Neural cell (in vitro differentiated cells): ENCODE measurements around the gene SP140. TPM values are rescaled to one million over a fixed set of nuclear protein-coding genes. Genes with fewer than 3 reads are reported as not detected.

ENCODE experiments used
- H2AFZ ChIP-seq: fragments of 200-600, 300-800 bp; sonication (generic), shearing (Covaris generic); 2 replicates; pipeline ENCODE4 v1.6.0; 2014; ENCODE audit warnings: low read depth, mild to moderate bottlenecking, antibody characterized with exemption, low read length, moderate library complexity
- H3F3A ChIP-seq: fragments of 200-600 bp; shearing (Covaris generic); 2 replicates; pipeline ENCODE4 v1.6.1; 2016; ENCODE audit warnings: mild to moderate bottlenecking, moderate library complexity, mixed read lengths, antibody characterized with exemption, low read length; ENCODE audit not compliant: insufficient read depth, poor library complexity, severe bottlenecking
- H3K27ac ChIP-seq: fragments of 200-600, 300-800 bp; sonication (generic), shearing (Covaris generic); 2 replicates; pipeline ENCODE4 v1.5.1; 2014; ENCODE audit warnings: mild to moderate bottlenecking, low read length, moderate library complexity
- H3K27me3 ChIP-seq: fragments of 300-800, 200-600 bp; sonication (generic), shearing (Covaris generic); 2 replicates; pipeline ENCODE4 v1.6.0; 2014; ENCODE audit warnings: mild to moderate bottlenecking, low read depth, low read length, moderate library complexity; ENCODE audit not compliant: insufficient read depth
- H3K36me3 ChIP-seq: fragments of 300-800, 200-600 bp; sonication (generic), shearing (Covaris generic); 2 replicates; pipeline ENCODE4 v1.5.1; 2014; ENCODE audit warnings: mild to moderate bottlenecking, antibody characterized with exemption, low read length, moderate library complexity; ENCODE audit not compliant: insufficient read depth
- H3K4me2 ChIP-seq: fragments of 300-800, 200-600 bp; sonication (generic), shearing (Covaris generic); 2 replicates; pipeline ENCODE4 v1.6.0; 2014; ENCODE audit warnings: mild to moderate bottlenecking, low read length
- H3K4me3 ChIP-seq: fragments of 300-800, 200-600 bp; sonication (generic), shearing (Covaris generic); 2 replicates; pipeline ENCODE4 v1.5.1; 2014; ENCODE audit warnings: mild to moderate bottlenecking, low read length, moderate library complexity
- H3K79me2 ChIP-seq: fragments of 200-600 bp; shearing (Covaris generic); replicated peaks from 2 replicates; pipeline ENCODE4 v1.6.0; 2014; ENCODE audit warnings: mild to moderate bottlenecking, low read length, moderate library complexity; ENCODE audit not compliant: insufficient read depth
- H3K9ac ChIP-seq: fragments of 300-800, 200-600 bp; sonication (generic), shearing (Covaris generic); 2 replicates; pipeline ENCODE4 v1.6.1; 2016; ENCODE audit warnings: mild to moderate bottlenecking, low read length, mixed read lengths
- H3K9me2 ChIP-seq: fragments of 200-600 bp; shearing (Covaris generic); 2 replicates; pipeline ENCODE4 v1.6.1; 2016; ENCODE audit warnings: mild to moderate bottlenecking, low read length, mixed read lengths; ENCODE audit not compliant: insufficient read depth
- H3K9me3 ChIP-seq: fragments of 200-600, 300-800 bp; sonication (generic), shearing (Covaris generic); 2 replicates; pipeline ENCODE4 v1.6.1; 2016; ENCODE audit warnings: mild to moderate bottlenecking, mixed run types, low read length, moderate library complexity, mixed read lengths
- H4K20me1 ChIP-seq: fragments of 200-600 bp; shearing (Covaris generic); 2 replicates; pipeline ENCODE4 v1.6.1; 2016; ENCODE audit warnings: mild to moderate bottlenecking, mixed run types; ENCODE audit not compliant: insufficient read depth
- EP300 ChIP-seq: fragments of 450-650 bp; conservative IDR thresholded peaks from 2 replicates; pipeline ENCODE4 v1.6.1; 2014; ENCODE audit warnings: antibody characterized with exemption, mild to moderate bottlenecking, moderate library complexity; ENCODE audit not compliant: poor library complexity, severe bottlenecking
- EZH2 ChIP-seq: fragments of 200-600, 300-800 bp; shearing (Covaris generic), sonication (generic); IDR thresholded peaks from 2 replicates; pipeline ENCODE4 v1.6.1; 2014; ENCODE audit warnings: antibody characterized with exemption, low read length, borderline replicate concordance, mild to moderate bottlenecking; ENCODE audit not compliant: insufficient read depth, poor library complexity, severe bottlenecking
- MXI1 ChIP-seq: fragments of 450-650 bp; conservative IDR thresholded peaks from 2 replicates; pipeline ENCODE4 v1.6.1; 2014; ENCODE audit warnings: antibody characterized with exemption, mild to moderate bottlenecking; ENCODE audit not compliant: poor library complexity, severe bottlenecking
- POLR2AphosphoS5 ChIP-seq: IDR thresholded peaks from 2 replicates; pipeline ENCODE4 v1.6.1; 2012
- RAD21 ChIP-seq: fragments of 450-650 bp; conservative IDR thresholded peaks from 2 replicates; pipeline ENCODE4 v1.6.1; 2014; ENCODE audit warnings: antibody characterized with exemption, mild to moderate bottlenecking, moderate library complexity
- SMC3 ChIP-seq: fragments of 450-650 bp; conservative IDR thresholded peaks from 2 replicates; pipeline ENCODE4 v1.6.1; 2014; ENCODE audit warnings: antibody characterized with exemption, mild to moderate bottlenecking, moderate library complexity; ENCODE audit not compliant: poor library complexity
- TAF1 ChIP-seq: IDR thresholded peaks from 2 replicates; pipeline ENCODE4 v1.6.1; 2012; ENCODE audit warnings: low read depth
- polyA plus RNA-seq: library from polyadenylated mRNA; depleted of rRNA; stranded (reverse); fragments of >200 nt; gene quantifications from 2 replicates; pipeline ENCODE4 v1.2.3, GENCODE V29; 2014
- TF ChIP-seq, protein P1 (sequence below): fragments of 450-650 bp; IDR thresholded peaks from 2 replicates; pipeline ENCODE4 v1.5.1; 2014; ENCODE audit warnings: antibody characterized with exemption, mild to moderate bottlenecking, moderate library complexity; ENCODE audit not compliant: poor library complexity, severe bottlenecking
- TF ChIP-seq, protein P2 (sequence below): IDR thresholded peaks from 2 replicates; pipeline ENCODE4 v1.6.1; 2012; ENCODE audit warnings: borderline replicate concordance

SP140 gene
- polyA plus RNA-seq, 1 donor from 2014 or later: 0.74 TPM

DNA sequence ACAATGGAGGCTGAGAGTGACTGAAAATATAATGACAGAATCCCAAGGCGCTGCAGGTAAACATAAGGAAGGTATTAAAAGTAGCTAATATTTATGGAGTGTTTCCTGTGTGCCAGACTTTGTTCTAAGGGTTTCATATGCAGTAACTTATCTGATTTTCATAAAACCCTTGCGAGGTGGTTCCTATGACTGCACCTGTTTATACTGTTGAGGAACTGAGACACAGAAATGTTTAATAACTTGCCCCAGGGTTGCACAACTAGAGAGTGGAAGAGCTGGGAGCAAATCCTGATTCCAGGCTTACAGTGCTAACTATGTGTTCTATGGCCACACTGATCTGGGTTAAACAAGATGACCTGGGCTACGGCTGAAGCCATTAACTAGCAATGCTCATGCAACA, 8.1 kb upstream of the SP140 start:
- TF ChIP-seq TAF1 (no peak), POLR2AphosphoS5 (no peak), EP300 (no peak), MXI1 (no peak), EZH2 (no peak), RAD21 (no peak)
- TF ChIP-seq, protein P1, sequence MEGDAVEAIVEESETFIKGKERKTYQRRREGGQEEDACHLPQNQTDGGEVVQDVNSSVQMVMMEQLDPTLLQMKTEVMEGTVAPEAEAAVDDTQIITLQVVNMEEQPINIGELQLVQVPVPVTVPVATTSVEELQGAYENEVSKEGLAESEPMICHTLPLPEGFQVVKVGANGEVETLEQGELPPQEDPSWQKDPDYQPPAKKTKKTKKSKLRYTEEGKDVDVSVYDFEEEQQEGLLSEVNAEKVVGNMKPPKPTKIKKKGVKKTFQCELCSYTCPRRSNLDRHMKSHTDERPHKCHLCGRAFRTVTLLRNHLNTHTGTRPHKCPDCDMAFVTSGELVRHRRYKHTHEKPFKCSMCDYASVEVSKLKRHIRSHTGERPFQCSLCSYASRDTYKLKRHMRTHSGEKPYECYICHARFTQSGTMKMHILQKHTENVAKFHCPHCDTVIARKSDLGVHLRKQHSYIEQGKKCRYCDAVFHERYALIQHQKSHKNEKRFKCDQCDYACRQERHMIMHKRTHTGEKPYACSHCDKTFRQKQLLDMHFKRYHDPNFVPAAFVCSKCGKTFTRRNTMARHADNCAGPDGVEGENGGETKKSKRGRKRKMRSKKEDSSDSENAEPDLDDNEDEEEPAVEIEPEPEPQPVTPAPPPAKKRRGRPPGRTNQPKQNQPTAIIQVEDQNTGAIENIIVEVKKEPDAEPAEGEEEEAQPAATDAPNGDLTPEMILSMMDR: no peak
- TF ChIP-seq, protein P2, sequence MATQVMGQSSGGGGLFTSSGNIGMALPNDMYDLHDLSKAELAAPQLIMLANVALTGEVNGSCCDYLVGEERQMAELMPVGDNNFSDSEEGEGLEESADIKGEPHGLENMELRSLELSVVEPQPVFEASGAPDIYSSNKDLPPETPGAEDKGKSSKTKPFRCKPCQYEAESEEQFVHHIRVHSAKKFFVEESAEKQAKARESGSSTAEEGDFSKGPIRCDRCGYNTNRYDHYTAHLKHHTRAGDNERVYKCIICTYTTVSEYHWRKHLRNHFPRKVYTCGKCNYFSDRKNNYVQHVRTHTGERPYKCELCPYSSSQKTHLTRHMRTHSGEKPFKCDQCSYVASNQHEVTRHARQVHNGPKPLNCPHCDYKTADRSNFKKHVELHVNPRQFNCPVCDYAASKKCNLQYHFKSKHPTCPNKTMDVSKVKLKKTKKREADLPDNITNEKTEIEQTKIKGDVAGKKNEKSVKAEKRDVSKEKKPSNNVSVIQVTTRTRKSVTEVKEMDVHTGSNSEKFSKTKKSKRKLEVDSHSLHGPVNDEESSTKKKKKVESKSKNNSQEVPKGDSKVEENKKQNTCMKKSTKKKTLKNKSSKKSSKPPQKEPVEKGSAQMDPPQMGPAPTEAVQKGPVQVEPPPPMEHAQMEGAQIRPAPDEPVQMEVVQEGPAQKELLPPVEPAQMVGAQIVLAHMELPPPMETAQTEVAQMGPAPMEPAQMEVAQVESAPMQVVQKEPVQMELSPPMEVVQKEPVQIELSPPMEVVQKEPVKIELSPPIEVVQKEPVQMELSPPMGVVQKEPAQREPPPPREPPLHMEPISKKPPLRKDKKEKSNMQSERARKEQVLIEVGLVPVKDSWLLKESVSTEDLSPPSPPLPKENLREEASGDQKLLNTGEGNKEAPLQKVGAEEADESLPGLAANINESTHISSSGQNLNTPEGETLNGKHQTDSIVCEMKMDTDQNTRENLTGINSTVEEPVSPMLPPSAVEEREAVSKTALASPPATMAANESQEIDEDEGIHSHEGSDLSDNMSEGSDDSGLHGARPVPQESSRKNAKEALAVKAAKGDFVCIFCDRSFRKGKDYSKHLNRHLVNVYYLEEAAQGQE: no peak
- H3K4me2 ChIP-seq: no peak overlapping the region

DNA sequence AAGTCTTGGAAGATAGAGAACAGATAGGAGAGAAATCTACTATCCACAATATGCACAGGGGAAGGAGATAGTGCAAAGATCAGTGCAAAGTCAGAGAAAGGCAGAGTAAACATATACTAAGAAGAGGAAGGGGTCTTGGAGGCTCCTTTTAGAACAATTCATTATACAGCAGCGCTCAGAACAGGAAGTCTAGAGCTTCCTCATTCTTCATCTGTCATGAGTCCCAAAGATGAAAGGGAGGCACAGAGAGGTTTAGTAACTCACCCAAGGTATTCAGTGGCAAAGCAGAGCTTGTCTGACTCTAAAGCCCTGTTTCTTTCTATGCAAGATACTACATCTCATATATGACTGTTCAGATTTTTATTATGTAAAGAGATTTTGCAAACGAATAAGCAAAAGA, 7.1 kb upstream of the SP140 start:
- Histone ChIP-seq H3F3A (no peaks in the 10 kb centered on the region), H3K4me3 (no peak overlapping the region)

More for the DNA sequence above, 8.1 kb upstream of the SP140 start:
- no peaks in the 10 kb centered on the region for H3K27me3 ChIP-seq
- H3K9me2 ChIP-seq: no peaks in the 10 kb centered on the region
- no peak overlapping the region for H3K27ac ChIP-seq
- H4K20me1 ChIP-seq: no peaks in the 10 kb centered on the region
- H3K79me2 ChIP-seq: no peaks in the 10 kb centered on the region
- no peaks in the 10 kb centered on the region for H3K36me3 ChIP-seq
- H3K9me3 ChIP-seq: no peaks in the 10 kb centered on the region
- no peak overlapping the region for H3K9ac ChIP-seq
- H2AFZ ChIP-seq: no peak overlapping the region
- H3F3A ChIP-seq: no peaks in the 10 kb centered on the region
- no peak overlapping the region for H3K4me3 ChIP-seq

More for the DNA sequence above, 7.1 kb upstream of the SP140 start:
- H3K9me3 ChIP-seq: no peaks in the 10 kb centered on the region
- H3K27me3 ChIP-seq: no peaks in the 10 kb centered on the region
- no peak overlapping the region for H3K27ac ChIP-seq
- no peaks in the 10 kb centered on the region for H3K36me3 ChIP-seq
- H3K9ac ChIP-seq: no peak overlapping the region
- H2AFZ ChIP-seq: no peak overlapping the region
- no peaks in the 10 kb centered on the region for H4K20me1 ChIP-seq
- no peaks in the 10 kb centered on the region for H3K9me2 ChIP-seq
- no peak overlapping the region for H3K4me2 ChIP-seq
- TF ChIP-seq TAF1 (no peak), MXI1 (no peak), SMC3 (no peak), RAD21 (no peak), POLR2AphosphoS5 (no peak), EP300 (no peak), EZH2 (no peak)
- TF ChIP-seq, protein P1: no peak
- TF ChIP-seq, protein P2: no peak
- H3K79me2 ChIP-seq: no peaks in the 10 kb centered on the region
